SK-N-SH treated with all-trans-retinoic acid at 6 μM for 48 hours (cell line): ENCODE data around the gene UGT1A10.

Source experiments
- ARNTL ChIP-seq: fragments of 450-650 bp; formaldehyde crosslinking; IDR thresholded peaks from 2 replicates; pipeline ENCODE4 v1.5.0; 2020; ENCODE audit warnings: low read depth, mild to moderate bottlenecking, moderate library complexity, borderline replicate concordance
- BACH2 ChIP-seq: fragments of 250-450 bp; sonication (Bioruptor Pico); IDR thresholded peaks from 2 replicates; pipeline ENCODE4 v1.9.0; 2021; ENCODE audit warnings: mild to moderate bottlenecking, borderline replicate concordance
- CSDC2 ChIP-seq: fragments of 250-450 bp; sonication (Bioruptor Pico); IDR thresholded peaks from 2 replicates; pipeline ENCODE4 v1.5.0; 2020; ENCODE audit warnings: mild to moderate bottlenecking, moderate library complexity
- GLIS3 ChIP-seq: fragments of 250-450 bp; sonication (Bioruptor Pico); IDR thresholded peaks from 2 replicates; pipeline ENCODE4 v1.5.0; 2020; ENCODE audit warnings: mild to moderate bottlenecking, moderate library complexity
- ISL1 ChIP-seq: fragments of 250-450 bp; sonication (Bioruptor Pico); IDR thresholded peaks from 2 replicates; pipeline ENCODE4 v2.1.2; 2022; ENCODE audit warnings: mild to moderate bottlenecking, moderate library complexity
- PPARA ChIP-seq: fragments of 250-450 bp; sonication (Bioruptor Pico); IDR thresholded peaks from 2 replicates; pipeline ENCODE4 v1.5.0; 2020; ENCODE audit warnings: mild to moderate bottlenecking, borderline replicate concordance
- ZFP30 ChIP-seq: fragments of 450-650 bp; formaldehyde crosslinking; IDR thresholded peaks from 2 replicates; pipeline ENCODE4 v1.5.0; 2022; ENCODE audit warnings: mild to moderate bottlenecking, moderate library complexity
- ZNF565 ChIP-seq: fragments of 450-650 bp; formaldehyde crosslinking; conservative IDR thresholded peaks from 2 replicates; pipeline ENCODE4 v1.5.0; 2020; ENCODE audit warnings: low read depth, mild to moderate bottlenecking, moderate library complexity
- TF ChIP-seq, protein P1 (sequence below): fragments of 250-450 bp; sonication (Bioruptor Pico); IDR thresholded peaks from 2 replicates; pipeline ENCODE4 v1.5.1; 2020; ENCODE audit warnings: low read depth, mild to moderate bottlenecking, moderate library complexity
- TF ChIP-seq, protein P2 (sequence below): fragments of 250-450 bp; sonication (Bioruptor Pico); IDR thresholded peaks from 2 replicates; pipeline ENCODE4 v1.5.1; 2021; ENCODE audit warnings: mild to moderate bottlenecking, moderate library complexity

DNA sequence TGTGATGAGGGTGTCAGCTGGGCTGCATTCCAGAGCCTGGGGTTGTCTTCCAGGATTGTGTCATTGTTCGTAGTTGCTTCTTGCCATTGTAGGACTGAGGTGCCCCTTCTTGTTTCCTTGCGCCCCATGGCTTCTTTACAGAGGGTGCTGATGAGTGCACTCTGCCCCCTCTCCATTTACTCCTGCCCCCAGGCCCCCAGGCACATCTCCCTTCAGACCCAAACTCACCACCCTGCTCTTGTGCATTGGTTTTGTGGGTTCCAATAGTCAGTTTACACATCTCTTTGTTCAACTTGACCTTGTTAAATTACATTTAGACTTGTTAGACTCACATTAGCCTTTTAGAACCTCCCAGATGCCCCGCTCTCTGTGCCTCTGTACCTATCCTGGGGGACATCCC, 184.9 kb downstream of the UGT1A10 start:
- TF ChIP-seq PPARA: no peak
- no peak for TF ChIP-seq ZFP30
- TF ChIP-seq ISL1 (CRISPR knock-in tag): no peak
- TF ChIP-seq, protein P1, sequence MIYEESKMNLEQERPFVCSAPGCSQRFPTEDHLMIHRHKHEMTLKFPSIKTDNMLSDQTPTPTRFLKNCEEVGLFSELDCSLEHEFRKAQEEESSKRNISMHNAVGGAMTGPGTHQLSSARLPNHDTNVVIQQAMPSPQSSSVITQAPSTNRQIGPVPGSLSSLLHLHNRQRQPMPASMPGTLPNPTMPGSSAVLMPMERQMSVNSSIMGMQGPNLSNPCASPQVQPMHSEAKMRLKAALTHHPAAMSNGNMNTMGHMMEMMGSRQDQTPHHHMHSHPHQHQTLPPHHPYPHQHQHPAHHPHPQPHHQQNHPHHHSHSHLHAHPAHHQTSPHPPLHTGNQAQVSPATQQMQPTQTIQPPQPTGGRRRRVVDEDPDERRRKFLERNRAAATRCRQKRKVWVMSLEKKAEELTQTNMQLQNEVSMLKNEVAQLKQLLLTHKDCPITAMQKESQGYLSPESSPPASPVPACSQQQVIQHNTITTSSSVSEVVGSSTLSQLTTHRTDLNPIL (CRISPR knock-in tag): no peak
- TF ChIP-seq ARNTL (CRISPR knock-in tag): no peak
- TF ChIP-seq ZNF565 (CRISPR knock-in tag): no peak
- TF ChIP-seq CSDC2: no peak
- TF ChIP-seq GLIS3: no peak
- no peak for TF ChIP-seq BACH2 (CRISPR knock-in tag)
- TF ChIP-seq, protein P2, sequence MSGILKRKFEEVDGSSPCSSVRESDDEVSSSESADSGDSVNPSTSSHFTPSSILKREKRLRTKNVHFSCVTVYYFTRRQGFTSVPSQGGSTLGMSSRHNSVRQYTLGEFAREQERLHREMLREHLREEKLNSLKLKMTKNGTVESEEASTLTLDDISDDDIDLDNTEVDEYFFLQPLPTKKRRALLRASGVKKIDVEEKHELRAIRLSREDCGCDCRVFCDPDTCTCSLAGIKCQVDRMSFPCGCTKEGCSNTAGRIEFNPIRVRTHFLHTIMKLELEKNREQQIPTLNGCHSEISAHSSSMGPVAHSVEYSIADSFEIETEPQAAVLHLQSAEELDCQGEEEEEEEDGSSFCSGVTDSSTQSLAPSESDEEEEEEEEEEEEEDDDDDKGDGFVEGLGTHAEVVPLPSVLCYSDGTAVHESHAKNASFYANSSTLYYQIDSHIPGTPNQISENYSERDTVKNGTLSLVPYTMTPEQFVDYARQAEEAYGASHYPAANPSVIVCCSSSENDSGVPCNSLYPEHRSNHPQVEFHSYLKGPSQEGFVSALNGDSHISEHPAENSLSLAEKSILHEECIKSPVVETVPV (CRISPR knock-in tag): no peak
